GM21447 (cell line): ENCODE data around the gene TBC1D5.
A peak's percentile ranks its signal among the peaks of the same experiment; 100 is the strongest.
"Not testable (repeated sequence)": the region's sequence is repeated elsewhere in the genome, so short reads cannot be mapped to it uniquely, and the experiment has no call there.

ENCODE experiments used
- ATAC-seq: cut with Tn5 transposase; IDR thresholded peaks from one replicate; pipeline ENCODE4 v1.9.1; 2021; ENCODE audit not compliant: unreplicated experiment

The TBC1D5 gene

GRCh38 chr3:17752436-17752835, 10.0 kb upstream of the TBC1D5 start:
- ATAC-seq = no peak

DNA sequence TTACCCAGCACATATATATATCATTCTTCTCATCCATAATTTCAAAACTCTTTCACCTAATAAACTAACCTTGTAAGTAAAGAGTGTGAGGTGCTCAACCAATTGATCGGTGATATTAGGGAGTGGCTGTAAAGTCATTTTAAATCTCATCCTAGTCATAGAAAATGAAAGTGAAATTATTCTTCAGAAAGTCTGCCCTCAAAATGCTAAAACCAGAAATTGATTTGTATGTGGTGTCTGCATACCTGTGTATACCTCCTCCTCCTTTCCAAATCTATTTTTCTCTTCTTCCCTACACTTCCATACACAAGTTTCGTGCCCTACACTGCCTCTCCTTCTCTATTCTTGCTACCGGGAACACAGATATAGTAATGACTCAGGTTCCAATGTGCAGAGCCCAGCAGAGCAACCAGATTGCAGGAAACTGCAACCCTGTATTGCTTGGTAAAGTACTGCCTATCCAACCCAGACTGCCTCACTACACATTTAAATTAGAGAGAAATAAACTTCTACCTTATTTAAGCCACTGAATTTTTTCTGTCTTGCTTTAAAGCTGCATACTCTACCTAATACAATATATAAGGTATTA, 7.4 kb upstream of the TBC1D5 start:
- peak; percentile 37 for ATAC-seq

- ATAC-seq = peak; percentile 46
Observed at GRCh38 chr3:17749281-17749680, 6.8 kb upstream of the TBC1D5 start.

GRCh38 chr3:17747890-17748247, 5.4 kb upstream of the TBC1D5 start:
- ATAC-seq = no peak

DNA sequence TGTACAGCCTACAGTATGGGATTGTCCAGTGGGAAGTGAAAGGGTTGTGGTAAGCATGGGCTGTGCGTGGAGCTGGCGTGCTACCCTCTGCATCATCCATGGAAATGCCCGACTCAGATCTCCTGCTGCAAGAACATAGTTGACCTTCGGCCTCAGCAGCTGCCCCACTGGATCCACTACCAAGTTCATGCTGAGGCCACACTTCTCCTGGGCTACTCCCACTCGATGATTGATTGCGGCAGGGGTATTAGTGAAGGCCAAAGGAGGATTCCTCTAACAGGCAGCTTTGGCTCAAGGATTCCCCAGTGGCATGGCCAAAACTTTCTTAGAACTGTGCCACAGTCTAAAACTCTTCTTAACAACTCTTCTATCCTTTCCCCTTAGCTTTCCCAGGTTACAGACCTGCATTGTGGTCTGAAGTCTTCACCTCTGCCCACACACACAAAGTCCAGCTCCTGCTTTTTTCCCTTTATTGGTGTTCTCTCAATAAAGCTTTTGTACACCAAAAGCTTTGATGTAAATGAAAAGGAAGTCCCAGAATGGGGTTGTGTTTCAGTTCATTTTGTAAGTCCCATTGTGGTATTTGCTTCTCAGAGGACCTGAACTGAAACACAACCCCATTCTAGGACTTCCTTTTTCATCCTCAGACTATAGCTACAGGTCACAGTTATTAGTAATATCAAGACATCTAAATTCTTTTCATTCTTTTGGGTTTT, 4.9 kb upstream of the TBC1D5 start:
- peak; percentile 68 for ATAC-seq

- no peak for ATAC-seq
Observed at GRCh38 chr3:17745894-17746293, 3.5 kb upstream of the TBC1D5 start.

- no peak for ATAC-seq
Observed at GRCh38 chr3:17745301-17745700, 2.9 kb upstream of the TBC1D5 start.

GRCh38 chr3:17744693-17745092, 2.3 kb upstream of the TBC1D5 start:
- no peak for ATAC-seq

GRCh38 chr3:17743658-17743995, 1.2 kb upstream of the TBC1D5 start:
- ATAC-seq = no peak

GRCh38 chr3:17742880-17743657, 638 bp upstream of the TBC1D5 start:
- ATAC-seq = no peak

DNA sequence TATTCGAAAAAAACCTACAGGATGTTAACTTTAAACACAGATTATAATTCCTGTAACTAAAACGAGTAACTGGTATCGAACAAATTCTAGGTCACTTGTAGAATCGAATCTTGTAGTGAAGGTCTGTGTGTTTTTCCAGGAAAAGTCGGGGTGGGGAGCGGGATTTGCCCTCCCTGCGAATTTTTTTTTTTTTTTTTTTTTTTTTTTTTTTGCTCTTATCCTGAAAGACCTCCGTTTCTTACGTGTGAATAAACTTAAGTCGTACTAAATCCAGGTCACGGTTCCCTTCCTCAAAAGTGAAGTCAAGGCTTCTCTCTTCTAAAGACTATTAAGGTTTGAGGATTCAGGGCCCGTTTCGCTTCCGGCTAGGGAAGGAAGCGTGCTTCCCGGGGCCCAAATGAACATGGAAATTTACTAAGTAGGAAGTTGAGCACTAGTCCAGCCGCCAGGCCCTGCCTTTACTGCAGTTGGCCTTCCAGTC, 770 bp downstream of the TBC1D5 start:
- ATAC-seq = no peak

DNA sequence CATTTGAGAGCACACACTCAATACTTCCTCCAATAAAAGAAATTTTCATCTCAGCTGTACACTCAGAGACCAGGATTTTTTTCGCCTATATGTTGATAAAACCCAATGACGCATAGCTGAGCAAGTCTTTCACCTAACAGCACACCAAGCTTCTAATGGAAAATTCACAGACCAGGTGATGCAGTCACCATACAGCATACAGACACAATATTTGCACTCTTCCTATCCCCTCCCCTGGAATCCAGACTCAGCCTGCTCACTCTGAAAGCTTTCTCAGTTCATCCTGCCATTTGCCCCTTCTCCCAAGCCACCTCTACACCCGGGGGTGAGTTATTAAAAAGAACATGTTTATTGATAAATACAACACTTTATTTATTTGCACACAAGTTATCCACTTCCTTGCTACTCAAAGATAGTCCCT, 1.7 kb downstream of the TBC1D5 start:
- ATAC-seq = peak; percentile 11

- no peak for ATAC-seq
Observed at GRCh38 chr3:17738921-17739320, 3.5 kb downstream of the TBC1D5 start.

- no peak for ATAC-seq
Observed at GRCh38 chr3:17738219-17738618, 4.2 kb downstream of the TBC1D5 start.

DNA sequence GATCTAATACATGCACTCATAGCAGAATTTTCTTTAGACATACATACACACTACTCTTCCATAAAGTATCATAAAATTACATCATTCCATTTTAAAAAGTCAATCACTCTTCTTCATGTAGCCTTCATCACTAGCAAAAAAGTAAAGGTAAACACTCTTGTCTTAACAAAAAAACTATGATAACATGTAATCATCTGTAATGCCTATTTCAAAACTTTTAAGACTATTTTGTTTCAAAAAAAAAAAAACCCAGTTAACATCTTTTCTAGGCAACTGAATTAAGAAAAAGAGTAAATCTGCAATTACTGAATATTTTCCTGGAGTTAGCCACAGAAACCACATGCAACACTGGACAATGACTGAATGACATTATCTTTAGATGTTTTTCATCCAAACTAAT, 4.8 kb downstream of the TBC1D5 start:
- no peak for ATAC-seq

- not testable (repeated sequence) for ATAC-seq
Observed at GRCh38 chr3:17735362-17735761, 7.1 kb downstream of the TBC1D5 start.

GRCh38 chr3:17733768-17734167, 8.7 kb downstream of the TBC1D5 start:
- ATAC-seq = no peak

GRCh38 chr3:17733215-17733614, 9.2 kb downstream of the TBC1D5 start:
- no peak for ATAC-seq

DNA sequence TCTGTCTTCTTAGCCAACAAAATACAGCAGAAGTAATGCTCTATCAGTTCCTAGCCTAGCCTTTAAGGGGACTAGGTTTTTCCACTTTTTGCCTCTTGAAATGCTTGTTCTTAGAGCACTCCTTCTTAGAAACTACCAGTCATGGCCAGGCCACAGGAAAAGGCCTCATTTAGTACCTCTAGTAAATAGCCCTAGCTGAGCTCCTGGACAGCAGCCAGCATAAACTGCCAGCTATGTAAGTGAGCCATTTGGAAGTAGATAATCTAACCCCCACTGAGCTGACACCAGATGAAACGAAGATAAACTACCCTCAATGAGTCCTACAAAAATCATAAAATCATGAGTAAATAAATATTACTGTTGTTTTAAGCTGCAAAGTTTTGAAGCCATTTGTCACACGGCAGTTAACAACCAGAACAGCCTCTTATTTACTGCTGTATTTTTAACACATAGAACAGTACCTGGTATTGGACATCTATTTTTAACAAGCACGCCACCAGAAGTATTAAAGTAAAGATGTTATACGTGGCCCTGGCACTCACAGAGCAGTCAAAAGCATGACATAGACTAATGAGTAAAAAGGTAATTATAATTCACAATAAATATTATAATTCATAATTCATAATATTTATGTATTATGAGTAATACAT, 12.0 kb downstream of the TBC1D5 start:
- no peak for ATAC-seq

- no peak for ATAC-seq
Observed at GRCh38 chr3:17726313-17726712, 16.1 kb downstream of the TBC1D5 start.

GRCh38 chr3:17725844-17726243, 16.6 kb downstream of the TBC1D5 start:
- not testable (repeated sequence) for ATAC-seq

DNA sequence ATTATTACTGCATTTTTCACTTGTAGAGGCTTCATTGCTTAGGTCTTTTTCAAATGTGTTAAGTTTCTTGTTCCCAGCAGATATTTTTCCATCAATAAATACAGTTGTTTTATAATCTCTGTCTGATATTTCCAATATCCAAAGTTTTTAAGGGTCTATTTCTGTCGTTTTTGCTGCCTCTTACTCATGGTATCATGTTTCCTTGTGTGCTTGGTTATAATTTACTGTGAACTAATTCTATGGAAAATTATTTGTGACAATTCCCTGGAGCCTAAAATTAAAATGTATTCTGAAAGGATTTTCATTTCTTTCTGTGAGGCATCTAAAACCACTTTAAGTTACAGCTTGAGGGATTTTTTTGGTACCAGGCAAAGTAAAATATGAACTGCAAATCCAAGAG, 17.5 kb downstream of the TBC1D5 start:
- no peak for ATAC-seq
